Measurements from ENCODE around the gene FAT1.
"Not testable (repeated sequence)": the region's sequence is repeated elsewhere in the genome, so short reads cannot be mapped to it uniquely, and the experiment has no call there.

The FAT1 gene, protein sequence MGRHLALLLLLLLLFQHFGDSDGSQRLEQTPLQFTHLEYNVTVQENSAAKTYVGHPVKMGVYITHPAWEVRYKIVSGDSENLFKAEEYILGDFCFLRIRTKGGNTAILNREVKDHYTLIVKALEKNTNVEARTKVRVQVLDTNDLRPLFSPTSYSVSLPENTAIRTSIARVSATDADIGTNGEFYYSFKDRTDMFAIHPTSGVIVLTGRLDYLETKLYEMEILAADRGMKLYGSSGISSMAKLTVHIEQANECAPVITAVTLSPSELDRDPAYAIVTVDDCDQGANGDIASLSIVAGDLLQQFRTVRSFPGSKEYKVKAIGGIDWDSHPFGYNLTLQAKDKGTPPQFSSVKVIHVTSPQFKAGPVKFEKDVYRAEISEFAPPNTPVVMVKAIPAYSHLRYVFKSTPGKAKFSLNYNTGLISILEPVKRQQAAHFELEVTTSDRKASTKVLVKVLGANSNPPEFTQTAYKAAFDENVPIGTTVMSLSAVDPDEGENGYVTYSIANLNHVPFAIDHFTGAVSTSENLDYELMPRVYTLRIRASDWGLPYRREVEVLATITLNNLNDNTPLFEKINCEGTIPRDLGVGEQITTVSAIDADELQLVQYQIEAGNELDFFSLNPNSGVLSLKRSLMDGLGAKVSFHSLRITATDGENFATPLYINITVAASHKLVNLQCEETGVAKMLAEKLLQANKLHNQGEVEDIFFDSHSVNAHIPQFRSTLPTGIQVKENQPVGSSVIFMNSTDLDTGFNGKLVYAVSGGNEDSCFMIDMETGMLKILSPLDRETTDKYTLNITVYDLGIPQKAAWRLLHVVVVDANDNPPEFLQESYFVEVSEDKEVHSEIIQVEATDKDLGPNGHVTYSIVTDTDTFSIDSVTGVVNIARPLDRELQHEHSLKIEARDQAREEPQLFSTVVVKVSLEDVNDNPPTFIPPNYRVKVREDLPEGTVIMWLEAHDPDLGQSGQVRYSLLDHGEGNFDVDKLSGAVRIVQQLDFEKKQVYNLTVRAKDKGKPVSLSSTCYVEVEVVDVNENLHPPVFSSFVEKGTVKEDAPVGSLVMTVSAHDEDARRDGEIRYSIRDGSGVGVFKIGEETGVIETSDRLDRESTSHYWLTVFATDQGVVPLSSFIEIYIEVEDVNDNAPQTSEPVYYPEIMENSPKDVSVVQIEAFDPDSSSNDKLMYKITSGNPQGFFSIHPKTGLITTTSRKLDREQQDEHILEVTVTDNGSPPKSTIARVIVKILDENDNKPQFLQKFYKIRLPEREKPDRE (N-terminal part only)

DNA sequence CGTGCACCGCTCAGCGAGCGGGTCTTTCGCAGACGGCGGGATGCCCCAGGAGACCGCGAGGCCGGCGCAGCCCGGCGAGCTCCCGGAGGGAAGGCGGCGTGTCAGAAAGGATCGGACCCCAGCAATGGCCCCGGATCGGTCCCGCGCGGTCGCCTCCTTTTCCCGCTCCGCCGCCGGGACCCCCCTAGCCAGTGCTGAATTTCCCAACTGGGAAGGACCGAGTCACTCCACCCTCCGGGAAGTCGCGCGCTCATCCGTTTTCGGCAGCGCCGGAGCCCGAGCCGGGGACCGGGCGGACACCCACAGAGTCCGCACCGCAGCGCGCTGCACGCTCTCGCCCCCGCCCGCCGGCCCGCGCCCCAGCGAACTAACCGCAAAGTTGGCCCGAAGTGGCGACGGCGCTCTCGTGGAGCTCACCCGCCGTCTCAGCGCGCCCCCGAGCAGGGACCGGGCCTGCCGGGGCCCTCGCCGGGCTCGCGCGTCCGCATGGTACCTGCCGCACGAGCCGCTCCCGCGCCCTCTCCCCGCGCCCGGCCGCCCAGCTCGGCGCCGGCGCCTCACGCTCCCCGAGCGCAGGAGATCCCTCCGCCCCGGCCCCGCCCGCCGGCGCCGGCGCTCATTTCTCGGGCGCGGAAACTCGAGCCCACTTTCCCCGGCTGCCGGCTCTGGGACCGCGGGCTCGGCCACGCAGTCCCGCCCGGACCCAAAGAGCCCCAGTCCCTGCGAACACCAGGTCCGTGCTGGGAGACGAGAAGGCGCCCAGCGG is at the start of gene FAT1:
Gene FAT1 (minus strand): TSS at position 565 of the 766 bp plus-strand sequence. CDS start 14,029 bp downstream, outside the sequence.
- DNase-seq, result no peak

GRCh38 chr4:186772936-186773487 is 49.4 kb upstream of the FAT1 start:
- no peak for DNase-seq

GRCh38 chr4:186771624-186772023 is 48.0 kb upstream of the FAT1 start:
- DNase-seq, result no peak

DNA sequence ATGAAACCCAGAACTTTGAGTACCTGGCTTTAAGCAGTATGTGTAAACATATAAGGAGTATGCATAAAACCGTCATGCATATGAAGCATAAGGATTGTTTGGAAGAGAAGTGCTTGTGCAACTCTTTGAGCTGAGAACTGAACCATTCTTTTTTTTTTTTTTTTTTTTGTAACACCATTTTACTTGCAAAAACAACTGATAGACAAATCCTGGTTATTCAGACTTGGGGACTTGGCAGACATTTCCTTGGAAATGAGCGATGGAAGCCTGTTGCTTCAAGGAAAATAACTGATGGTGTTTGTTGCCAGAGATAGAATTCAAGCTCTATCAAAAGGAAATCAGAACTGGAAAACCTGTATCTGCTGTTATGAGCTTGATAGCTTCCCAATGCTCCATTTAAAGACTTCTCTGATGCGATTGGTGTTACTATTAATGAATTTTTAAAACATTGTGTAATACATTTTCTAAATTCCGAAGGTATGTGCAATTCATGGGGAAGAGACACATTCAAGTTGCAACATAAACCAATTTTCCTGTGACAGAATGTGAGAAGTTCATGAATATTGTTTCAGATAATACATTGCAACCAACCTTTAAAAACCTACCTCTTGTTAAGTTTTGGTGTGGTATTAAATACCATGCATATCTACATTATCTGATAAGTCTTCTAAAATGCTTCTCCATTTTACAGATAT is 47.0 kb upstream of the FAT1 start:
- DNase-seq, result no peak

GRCh38 chr4:186767794-186768193 is 44.1 kb upstream of the FAT1 start:
- no peak for DNase-seq

DNA sequence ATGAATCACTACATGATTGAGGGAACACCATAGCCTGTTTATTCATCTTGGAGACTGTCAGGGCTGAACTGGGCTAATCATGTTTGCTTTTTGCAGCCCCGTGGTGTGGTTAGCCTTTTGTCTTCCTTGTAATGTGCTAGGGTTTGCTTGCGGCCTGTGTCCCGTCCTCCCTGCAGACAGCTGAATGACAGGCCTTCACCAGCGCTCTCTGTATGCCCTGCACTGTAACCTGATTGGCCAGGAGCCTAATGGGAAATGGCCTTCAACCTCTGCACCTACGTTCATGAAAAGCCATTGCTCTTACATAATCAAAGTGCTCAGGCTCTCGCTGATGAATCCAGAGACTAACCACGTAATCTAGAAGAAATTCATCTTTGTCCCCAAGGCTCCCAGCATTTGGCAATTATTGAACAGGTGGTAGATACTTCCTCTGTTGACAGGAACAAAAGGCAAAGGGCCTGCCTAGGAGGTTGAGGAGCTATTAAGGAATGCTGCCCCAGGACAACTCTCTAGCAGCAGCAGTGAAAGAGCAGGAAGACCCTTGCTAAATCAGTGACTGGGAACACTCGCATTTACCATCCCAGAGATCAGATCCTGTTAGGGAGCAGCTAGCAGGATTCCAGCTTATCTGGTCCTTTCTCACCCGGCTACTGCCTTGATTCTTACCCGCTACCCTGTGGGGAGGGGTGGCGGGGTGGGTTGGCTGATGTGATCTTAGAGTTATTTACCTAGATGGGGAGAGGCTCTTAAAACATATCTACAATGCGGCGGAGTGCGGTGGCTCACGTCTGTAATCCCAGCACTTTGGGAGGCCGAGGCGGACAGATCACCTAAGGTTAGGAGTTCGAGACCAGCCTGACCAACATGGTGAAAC is 42.3 kb upstream of the FAT1 start:
- no peak for DNase-seq

- no peak for DNase-seq
These were observed 41.5 kb upstream of the FAT1 start for GRCh38 chr4:186765138-186765537.

DNA sequence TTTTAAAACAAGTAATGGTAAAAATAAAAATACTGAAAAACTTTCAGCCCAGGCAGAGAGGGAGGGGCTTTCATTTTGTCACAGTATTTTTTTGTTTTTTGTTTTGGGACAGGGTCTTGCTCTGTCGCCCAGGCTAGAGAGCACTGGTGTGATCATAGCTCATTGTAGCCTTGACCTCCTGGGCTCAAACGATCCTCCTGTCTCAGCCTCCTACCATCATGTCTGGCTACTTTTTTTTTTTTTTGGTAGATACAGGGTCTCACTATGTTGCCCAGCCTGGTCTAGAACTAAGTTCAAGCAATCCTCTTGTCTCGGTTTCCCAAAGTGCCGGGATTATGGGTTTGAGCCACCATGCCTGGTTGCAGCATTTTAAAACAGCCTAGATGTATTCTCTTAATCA is 40.8 kb upstream of the FAT1 start:
- no peak for DNase-seq

GRCh38 chr4:186762865-186763264 is 39.2 kb upstream of the FAT1 start:
- DNase-seq, result no peak

DNA sequence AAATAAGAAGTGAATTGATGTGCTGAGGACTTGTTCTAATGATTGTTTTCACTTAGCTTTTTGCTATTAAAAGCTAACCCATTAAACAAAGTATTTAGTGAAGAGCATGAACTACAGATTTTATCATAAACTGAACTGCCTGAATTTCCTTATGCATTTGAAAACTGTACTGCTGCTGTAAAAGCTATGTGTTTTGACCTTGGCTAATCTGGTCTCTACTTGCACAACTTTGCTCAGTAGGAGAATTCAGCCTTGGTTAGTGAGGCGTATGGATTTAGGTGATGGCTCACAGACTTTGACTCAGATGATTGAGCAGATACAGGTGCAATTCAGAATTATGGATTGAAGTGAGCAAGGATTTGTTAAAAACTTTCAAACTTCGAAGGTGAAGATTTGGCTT is 38.7 kb upstream of the FAT1 start:
- no peak for DNase-seq

GRCh38 chr4:186761956-186762355 is 38.3 kb upstream of the FAT1 start:
- not testable (repeated sequence) for DNase-seq

- DNase-seq, result no peak
These were observed 37.7 kb upstream of the FAT1 start for GRCh38 chr4:186761393-186761792.

DNA sequence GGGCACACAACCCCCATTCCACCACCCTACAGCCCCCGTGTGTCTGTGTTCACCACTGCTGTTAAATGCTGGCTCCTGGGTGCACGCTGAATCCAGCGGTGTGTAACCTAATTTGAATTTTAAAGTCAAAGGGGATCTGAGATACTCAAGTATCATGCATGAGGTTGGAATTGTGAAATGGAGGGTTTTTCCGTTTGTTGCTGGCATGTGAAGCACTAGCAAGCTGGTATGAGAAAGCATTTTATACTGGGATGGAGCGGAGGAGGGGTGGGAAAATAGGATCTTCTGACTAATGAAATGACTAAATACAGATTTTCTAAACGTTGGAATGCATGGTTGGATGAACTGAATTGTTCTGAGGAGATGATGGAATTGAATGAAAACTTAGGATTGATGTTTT is 36.9 kb upstream of the FAT1 start:
- no peak for DNase-seq

DNA sequence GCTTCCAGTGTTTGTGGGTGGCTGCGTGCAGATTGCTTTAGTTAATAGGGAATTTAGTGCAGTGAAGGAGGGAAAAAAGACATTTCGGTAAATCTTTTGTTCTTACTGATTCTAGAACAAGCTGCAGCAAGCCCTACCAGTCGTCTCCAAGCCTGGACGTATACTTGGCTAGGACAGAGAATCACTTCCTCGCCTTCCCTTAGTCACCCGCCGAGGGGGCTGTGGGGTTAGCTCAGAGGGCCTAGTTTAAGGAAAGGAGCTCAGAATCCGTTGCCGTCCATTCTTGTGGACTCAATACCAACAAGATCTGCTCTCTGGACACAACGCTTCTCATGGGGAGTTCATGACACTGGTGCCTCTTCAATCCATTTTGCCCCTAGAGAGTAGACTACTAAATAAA is 36.3 kb upstream of the FAT1 start:
- DNase-seq, result no peak

GRCh38 chr4:186758929-186759682 is 35.5 kb upstream of the FAT1 start:
- DNase-seq, result no peak

DNA sequence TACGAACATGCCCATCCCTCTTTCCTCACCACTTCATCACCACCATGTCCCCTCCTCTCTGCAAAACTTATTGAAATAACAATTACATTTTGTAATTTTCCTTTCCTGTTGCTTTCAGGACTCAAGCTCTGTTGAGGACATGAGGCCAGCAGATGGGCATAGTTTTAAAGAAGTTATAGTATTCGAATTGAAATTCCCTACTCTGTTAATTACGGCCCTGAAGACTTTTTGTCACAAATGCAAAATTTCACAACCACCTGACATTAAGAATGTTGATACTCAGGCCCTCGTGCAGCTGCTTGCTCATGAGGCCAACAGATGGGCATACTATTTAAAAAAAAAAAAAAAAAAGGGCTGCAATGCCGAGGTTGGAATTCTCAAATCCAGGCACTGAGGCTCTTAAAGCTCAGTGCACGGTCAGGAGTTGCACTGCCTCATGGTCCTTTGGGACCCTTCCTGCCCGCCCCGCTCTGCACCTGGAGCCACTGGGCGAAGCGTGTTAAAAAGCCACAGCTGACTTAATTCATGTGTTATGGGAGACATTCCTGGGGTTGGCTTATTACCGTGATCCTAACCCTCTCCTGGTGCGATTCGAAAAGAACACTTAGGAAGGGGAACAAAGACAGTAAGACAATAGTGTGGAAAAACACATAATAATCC is 34.2 kb upstream of the FAT1 start:
- DNase-seq, result no peak

- DNase-seq, result not testable (repeated sequence)
These were observed 32.9 kb upstream of the FAT1 start for GRCh38 chr4:186756550-186756949.

GRCh38 chr4:186755550-186756519 is 32.2 kb upstream of the FAT1 start:
- no peak for DNase-seq

Data from activated CD4-positive, alpha-beta T cell treated with anti-CD3 and anti-CD28 coated beads for 4 hours (primary cell).